Suppressor macrophage (primary cell): ENCODE measurements around the gene IP6K2.
A peak's percentile ranks its signal among the peaks of the same experiment; 100 is the strongest.

ENCODE experiments used
- DNase-seq, 4 experiments: peaks; one replicate each; pipeline ENCODE4 v3.0.0-alpha.2; 2020 to 2022

Gene IP6K2

DNA sequence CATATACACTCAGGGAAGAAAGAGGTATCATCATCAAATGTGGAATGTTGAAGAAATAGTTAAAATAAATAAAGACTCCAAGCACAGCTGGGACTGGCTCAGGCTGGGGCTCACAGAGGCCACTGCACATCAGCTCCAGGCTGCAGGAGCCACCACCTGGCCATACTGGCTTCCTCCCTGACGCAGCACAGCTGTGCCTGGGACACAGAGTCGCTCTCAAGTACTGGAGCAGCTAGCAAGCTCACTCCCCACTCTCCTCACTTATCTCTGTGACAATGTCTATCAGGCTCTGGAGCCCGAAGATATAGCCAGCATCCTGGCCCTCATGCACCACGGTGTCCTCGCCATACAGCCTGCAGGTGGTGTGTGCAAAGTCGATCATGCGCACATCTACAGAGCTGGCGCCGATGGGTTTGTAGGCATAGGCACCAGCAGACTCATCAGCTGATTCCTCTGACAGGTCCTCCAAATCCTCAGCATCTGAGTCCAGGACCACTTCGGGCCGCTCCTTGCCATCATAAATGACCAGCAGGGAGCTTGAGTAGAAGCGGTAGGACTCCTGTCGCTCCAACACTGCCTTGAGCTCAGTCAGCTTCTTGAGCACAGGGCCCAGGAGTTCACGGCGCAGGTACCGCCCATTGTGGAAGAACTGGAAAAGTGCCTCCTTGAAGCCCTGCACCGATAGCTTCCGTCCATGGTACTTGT, 28.8 kb downstream of the IP6K2 start:
- DNase-seq = no peak

DNA sequence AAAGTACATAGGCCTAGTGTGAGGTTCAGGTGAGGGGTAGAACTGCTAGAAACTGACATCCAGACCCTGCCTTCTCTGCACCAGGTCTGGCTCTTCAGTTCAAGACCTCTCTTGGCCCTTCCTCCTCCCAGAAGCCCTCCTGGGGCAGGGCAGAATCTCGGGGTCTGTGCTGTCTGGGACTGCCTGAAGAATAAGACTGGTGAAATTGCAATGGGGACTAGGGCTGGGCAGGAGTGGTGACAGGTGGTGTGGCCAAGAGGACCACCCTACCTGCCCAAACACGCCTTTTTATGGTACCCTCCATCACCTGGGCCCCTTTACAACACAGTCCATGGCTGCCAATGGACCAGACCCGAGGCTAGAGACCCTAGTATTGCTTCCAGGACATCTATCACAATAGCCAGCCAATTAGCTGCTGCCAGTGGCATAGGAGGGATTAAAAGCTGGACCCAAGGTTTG, 29.8 kb downstream of the IP6K2 start:
- no peak for DNase-seq

DNA sequence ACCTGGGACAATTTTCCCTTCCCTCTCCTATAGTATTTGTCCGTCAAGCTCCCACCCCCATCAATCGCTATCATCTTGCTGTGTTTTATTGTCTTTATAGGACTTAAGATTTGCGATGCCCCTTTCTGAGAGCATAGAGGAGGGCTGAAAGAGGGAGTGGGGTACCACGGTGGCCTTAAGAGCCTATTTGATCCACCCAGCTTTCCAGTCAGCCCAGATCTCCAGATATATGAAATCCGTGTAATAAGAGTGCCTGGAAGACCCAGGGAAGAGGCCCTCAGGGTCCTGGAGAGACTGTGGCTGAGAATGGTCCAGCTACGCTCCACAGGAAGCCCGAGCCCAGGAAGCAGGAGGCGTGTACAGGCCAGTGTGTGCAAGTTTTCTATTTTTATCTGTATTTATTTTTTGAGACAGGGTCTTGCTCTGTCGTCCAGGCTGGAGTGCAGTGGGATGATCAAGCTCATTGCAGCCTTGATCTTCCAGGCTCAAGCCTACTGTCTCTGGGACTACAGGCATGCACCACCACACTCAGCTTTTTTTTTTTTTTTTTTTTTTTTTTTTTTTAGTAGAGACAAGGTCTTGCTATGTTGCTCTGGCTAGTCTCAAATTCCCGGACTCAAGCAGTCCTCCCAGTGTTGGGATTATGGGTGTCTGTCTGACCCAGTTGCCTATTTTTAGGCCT, 30.3 kb downstream of the IP6K2 start:
- DNase-seq = no peak

DNA sequence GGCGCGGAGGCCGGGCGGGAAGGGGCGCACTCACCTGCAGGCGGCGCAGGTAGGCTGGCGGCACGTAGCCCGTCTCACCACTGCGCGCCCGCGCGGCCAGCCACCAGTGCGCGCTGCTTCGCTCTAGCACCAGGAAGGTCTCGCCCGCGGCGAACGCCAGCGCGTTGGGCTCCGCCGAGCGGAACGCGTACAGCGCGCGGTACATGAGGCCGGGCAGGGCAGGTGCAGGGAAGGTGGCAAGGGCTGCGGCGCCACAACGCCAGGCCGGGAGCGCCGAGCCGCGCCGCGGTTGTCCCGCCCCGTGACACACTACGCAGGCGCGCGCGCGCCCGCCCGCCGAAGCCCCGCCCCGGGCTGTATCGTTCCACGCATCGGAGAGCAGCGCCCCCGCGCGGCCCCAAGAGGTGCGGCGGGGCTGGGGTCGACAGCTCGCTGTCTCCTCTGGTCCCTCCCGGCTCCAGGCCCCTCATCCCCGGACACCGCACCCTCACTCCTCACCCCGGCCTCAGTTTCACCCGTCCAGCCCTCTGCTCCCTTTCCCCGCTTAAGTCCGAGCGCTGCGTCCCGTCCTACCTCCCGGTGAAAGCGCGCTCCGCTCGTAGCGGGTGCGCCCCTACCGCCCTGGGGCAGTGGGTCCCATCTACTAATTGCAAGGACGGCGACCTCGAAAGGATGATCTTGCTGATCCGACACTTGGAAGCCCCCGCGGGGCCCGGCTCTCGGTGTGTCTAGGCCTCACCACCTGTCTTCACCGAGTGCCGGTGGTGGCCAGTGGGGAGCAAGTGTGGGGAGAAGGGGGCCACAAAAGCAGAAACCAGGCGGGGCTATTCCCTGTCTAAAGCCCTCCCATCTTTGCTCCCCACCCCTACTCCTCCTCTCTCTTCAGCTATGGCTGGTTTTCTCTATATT, 31.2 kb downstream of the IP6K2 start, which contains the start of gene NCKIPSD:
NCKIPSD (minus strand) TSS at position 313 of the 909 bp plus-strand sequence; CDS start at position 205, 108 bp downstream.
- peak; percentile 91 to 98 (median 96) for DNase-seq

DNA sequence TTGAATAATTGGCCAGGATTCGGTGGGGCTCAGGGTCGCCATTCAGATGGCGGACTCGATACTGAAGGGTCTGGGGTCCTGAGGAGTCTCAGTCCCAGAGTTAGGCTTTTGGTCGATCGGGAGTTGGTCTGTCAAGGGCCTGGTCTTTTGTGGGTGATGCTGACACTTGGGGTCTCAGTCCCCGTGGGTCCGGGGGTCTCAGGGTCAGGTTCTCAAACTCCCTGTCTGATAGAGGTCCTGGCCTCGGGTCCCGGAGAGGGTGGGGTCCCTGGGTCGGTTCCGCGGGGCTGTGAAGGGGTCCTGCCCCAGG, 31.8 kb downstream of the IP6K2 start:
- DNase-seq = no peak

DNA sequence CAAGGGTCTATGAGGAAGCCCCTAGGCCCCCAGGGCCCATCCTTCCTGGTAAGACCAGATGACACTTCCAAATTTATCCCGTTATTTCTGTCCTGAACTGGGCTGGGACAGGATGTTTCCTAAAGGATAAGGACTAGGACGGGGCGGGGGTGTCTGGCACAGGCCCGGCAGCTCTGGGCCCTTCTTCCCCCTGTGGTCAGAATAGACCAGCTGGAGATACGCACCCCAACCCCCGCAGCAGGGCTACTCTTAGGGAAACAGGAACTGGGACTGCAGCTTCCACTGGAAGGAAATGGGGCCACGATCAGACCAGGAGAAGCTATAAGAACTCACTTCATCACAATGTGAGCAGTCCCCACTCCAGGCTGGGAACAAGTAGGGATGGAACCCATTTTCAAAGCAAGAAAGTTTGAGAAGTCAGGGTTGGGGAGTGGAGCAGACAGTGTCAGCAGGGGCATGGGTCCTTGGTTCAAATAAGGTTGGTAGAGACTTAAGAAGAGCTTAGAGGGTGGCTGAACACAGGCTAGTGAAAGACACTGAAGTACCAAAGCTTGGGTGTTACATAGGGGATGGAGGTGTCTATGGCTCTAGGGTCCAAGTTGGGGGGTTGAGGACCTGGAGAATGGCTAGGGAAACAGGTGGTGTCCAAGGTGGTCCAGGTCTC, 32.4 kb downstream of the IP6K2 start:
- DNase-seq = peak; percentile 81 to 89 (median 86)

DNA sequence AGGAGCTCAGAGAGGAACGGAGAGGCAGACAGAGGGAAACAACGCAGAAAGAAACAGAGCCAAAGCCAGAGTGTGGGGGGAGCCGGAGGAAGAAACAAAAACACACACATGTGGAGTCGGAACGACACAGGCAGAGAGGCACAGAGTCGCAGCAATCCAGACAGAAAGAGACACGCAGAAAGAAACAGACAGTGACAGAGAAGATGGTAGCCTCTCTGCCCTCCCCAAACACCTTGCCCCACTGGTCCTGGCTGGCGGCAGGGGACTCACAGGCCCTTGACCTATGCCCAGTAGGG, 33.0 kb downstream of the IP6K2 start:
- no peak for DNase-seq

DNA sequence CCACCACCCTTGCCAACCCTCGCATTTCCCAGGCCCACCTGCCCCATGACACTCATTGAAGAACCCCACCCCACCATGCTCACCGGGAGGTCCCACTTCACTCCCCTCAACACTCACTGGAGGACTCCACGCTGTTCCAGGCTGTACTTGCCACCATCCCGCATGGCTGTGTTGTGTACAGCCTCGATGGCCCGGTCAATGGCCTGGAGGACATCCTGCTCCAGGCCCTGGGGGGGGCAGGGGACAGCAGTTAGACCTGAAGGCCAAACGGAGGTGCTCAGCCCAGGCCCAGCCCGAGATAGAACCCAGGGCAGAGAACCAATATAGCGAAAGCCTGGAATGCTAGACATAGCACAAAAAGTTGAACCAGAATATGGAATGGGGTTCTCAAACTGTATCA, 34.2 kb downstream of the IP6K2 start:
- no peak for DNase-seq

DNA sequence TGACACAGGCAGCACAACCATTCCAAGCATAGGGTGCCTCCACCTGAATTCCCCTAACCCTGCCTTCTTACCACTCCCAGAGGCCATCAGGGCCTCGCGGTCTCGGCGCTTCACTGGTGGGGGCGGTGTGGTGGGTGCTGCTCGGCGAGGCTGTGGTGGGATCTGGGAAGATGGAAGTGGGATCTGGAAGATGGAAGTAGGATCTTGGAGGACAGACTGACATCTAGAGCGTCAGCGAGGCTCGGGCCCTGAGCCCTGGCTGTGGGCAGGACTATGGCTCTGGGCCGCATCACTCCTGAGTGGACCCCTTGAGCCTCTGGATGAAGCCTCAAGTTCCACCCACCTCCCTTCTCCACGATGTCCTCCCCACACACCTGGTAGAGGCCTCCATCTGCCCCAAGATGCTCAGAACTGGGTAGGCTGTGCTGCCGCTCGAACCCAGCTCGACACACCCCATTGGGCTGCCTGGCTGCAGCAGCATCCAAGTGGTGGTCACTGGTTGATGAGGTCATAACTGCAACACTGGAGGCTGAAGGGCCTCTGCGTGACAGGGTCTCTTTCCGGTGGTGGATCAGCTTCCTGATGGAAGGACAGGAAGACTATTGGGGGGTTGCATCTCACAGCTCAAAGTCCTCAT, 34.9 kb downstream of the IP6K2 start:
- DNase-seq = no peak

DNA sequence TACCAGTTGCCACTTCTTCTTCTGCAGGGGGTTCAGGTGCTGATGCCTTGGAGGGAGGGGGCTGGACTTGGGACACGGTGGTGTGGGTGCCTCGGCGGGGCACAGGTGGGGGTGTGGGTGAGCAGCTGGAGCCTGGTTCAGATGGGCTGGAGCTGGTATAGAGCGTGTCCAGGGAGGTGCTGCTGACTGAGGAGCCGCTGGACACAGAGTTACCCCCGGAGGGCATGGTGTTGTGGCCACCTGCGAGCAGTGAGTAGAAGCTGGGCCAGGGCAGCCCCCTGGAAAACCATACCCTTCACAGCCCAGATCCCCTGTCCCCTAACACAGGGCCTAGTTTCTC, 35.5 kb downstream of the IP6K2 start:
- no peak for DNase-seq

DNA sequence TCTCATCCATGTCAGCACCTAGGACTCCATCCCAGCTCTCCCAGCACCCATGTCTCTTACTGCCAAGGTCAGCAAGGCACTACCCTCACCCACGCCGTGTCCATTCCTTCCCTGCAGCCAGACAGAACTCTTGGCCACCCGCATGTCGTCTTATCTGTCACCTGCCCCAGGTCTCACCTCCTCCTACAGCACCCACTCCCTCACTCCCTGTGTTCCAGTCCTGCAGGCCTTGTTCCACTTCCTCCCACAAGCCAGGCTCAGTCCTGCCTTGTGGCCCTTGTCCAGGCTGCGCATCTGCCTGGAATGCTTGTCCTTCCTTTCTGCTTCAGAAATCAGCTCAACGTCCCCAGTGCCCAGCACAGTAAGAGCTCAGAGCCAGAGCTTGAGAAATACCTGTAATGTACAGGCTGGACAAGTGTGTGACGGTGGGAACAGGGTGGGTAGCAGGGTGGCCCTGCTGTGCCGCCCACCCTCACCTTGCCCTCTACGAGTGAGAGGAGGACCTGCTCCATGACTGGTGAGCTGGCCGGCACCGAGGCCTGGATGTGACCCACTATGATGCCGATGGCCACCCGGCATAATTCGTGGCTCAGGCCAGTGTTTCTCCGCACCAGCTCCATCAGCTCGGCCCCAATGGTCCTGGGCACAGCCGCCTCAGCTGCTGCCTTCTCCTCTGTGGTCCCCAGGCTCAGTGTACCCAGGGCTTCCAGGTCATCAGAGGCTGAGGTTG, 36.0 kb downstream of the IP6K2 start:
- no peak for DNase-seq

DNA sequence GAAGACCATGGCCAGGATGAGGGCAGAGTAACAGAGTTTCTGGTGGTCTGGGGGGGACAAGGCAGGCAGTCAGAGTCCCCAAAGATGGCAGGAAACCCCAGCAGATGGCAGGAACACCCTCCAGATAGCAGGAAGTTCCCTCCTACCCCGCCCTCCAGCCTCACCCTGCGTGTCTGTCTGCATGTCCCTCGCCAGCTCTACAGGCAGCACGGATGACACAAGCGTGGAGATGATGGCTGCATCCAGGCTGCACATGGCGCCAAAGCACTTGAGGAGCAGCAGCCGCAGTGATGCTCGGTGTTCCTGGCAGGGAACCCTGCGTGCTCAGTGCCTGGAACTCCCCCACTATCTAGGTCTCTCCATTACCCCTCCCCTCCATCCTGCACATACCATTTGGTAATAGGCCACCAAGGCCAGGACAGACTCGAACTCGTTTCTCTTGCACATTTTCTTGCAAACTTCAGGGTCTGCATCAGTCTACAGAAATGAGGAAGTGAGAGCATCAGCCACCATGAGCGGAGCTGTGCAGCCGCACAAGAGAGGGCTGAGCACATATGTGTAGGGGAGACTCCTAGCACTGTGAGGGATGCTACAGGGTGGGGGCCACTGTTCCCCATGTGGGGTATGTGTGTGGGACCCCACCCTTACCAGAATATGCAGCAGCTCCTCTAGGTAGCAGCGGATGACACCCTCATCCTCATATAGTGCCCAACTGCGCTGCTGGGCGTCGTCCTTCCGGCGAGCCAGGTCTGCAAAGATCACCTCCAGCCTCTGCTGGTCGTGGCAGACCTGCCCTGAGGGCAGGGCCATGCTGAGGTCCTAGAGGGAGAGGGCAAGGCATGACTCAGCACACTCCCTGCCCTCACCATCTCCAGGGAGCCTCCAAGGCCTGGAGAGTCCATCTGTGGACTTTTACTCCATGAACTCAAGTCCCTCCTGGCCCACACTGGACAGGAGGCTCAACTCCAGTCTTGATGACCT, 37.3 kb downstream of the IP6K2 start:
- peak in 2 of 4 experiments; percentile 23 to 24 for DNase-seq

DNA sequence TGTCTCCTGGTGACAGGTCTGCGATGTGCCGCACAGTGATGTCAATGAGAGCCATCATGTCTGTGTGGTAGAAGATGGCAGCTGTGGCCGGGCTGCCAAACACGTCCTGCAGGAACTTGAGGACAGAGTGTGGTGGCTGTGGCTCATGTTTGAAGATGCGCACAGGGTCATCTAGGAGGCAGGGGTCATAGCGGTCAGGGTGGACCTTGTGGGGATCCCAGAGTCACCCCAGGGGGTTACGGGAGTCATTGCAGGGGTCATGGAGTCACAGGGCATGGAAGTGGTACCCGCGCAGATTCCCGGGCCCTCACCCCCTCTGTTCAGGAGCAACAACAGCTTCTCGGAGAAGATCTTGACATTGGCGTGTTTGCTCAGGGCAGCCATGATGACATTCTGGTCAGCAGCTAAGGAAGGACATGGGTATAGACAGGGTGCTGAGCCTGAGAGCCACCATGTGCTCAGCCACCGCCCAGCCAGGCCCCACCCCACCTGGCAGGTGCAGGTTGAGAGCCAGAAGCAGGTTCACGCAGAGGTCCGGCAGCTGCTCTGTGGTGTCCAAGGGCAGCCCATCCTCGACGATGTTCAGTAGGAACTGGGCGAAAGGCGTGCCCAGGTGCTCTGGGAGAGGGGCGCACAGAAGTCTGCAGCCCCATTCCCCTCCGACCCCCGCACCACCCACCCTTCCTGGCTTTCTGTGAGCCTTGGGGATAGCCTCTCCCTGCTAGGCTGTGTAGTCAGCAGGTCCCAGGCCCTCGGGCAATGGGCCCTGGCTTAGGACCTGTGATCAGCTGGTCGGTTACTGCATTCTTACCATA, 38.2 kb downstream of the IP6K2 start:
- no peak for DNase-seq

DNA sequence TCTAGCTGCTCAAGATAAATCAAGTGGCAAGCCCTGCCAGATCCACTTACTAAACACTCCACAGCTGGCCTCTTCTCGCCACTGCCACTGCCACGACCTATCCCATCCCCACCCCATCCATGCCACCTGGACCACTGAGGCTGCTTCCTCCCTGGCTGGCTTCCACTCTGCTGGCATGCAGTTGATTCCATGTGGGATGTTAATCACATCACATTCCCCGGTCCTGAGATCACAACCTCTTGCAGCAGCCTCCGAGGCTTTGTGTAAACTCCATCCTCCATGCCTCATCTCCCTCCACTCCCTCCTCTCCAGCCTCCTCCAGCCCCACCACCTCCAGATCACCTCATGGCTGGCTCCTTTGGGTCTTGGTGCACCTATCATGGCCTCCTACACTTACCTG, 39.0 kb downstream of the IP6K2 start:
- no peak for DNase-seq

DNA sequence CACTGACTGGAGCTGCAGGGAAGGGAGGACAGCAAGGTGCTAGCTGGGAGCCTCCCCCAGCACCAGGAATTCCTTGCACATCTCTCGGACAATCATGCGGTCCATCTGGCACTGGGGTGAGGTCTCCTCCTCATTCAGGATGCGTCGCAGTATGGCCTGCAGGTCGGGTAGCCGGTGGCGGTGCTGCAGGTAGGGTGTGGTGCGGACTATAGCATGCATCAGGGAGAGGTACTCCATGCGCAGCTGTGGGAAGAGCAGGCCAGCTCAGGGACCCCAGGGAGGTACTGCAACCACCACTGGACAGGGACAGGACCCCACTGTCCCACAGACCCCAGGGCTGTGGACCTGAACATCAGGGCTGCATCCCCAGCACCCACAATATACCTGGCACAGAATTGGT, 42.5 kb downstream of the IP6K2 start:
- DNase-seq = no peak

DNA sequence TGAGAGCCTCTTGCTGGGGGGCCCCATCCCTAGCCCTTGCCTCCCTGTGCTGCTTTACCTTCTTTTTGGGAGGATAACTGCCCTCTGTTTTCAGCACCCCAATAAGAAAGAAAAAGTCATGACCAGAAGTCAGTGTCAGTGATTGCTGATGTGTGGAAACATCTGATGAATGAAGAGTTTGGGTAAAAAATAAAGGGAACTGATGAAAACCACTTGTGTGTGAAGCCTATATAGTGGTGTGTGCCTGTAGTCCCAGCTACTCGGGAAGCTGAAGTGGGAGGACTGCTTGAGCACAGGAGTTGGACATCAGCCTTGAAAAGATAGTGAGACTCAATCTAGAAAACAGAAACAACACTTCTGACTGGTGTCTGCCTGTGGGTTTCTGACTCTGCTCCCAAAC, 44.5 kb downstream of the IP6K2 start:
- DNase-seq = no peak

DNA sequence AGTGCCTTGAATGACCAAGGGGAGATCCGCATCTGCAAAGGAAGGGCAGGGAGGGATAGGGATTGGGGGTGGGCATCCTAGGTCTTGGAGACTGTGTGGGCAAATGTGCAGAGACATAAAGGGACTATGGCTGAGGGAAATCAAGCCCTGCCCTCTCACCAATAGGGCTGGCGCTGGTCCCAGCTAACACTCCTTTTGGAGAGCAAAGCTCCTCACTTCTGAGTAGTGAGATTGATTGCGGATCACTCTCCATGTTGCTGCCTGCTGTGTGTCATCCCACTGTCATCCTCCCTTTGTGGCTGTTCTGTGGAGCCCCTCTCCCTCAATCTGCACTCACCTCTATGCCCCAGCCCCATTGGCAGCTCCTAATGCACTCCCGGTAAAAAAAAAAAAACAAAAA, 52.1 kb downstream of the IP6K2 start:
- no peak for DNase-seq

DNA sequence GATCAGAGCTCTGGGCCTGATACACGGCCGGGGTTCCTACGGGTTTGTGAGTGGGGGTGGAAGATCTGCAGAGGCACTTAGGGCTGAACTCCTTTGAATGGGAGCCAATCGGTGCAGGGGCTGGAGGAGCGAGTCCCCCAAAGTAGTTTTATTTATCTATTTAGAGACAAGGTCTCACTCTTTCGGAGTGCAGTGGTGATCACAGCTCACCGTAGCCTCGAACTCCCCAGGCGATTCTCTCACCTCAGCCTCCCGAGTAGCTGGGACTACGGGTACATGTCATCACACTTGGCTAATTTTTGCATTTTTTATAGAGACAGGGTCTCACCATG, 52.7 kb downstream of the IP6K2 start:
- no peak for DNase-seq

DNA sequence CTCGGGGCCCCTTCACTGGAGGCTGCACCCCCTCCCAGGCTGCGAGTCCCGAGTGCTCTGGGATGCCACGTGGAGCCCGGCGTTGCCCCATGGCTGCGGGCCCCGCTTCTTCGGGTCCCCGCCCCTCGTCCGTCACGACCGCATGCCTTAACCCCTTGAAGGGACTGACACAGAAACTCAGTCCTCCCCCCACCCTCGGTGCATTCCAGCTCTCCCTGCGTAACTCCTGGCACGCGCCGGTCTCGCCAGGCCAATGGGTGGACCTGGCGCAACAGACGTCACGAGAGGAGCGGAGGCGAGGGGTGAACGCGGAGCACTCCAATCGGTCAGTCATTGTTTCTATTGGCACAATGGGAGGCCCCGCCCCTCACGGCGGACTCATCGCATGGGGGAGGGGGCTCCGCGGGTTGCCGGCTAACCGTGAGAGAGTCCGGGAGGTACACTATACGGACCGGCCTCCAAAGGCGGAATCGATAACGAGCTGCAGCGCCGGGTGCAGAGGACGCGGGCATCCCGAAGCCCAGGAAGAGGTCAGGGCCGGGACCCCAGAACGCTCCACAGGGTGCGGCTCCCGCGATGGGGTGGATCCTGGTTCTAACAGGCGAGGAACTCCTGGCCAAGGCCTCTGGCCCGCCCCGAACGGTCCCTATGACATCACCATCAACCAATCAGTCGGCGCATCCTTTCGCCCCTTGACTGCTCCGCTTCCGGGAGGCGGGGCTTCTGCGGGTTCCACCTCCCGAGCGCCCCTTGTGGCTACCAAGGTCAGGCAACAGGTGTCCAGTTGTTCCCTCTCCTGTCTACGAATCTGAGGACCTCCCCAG, 53.3 kb downstream of the IP6K2 start:
- DNase-seq = peak; percentile 96 to 98 (median 96)
